ENCODE measurements around the gene GAGE13.
"Not testable (repeated sequence)": the region's sequence is repeated elsewhere in the genome, so short reads cannot be mapped to it uniquely, and the experiment has no call there.

GRCh38 chrX:49321737-49322136 lies 9.6 kb upstream of the GAGE13 start, which contains the start of gene GAGE12J:
- TF ChIP-seq FOXP2 (optimal IDR thresholded peaks at IDR 0.05; ENCODE audit: borderline replicate concordance, extremely low read depth, extremely low read length, insufficient read depth); SIN3A (IDR thresholded peaks at IDR 0.05; ENCODE audit: borderline replicate concordance, insufficient read depth, low read length); POLR2AphosphoS5 (IDR thresholded peaks at IDR 0.05; ENCODE audit: low read depth, low read length); TAF1 (IDR thresholded peaks at IDR 0.05; ENCODE audit: borderline replicate concordance, insufficient read depth, low read length): not testable (repeated sequence)
- TF ChIP-seq, protein P1, sequence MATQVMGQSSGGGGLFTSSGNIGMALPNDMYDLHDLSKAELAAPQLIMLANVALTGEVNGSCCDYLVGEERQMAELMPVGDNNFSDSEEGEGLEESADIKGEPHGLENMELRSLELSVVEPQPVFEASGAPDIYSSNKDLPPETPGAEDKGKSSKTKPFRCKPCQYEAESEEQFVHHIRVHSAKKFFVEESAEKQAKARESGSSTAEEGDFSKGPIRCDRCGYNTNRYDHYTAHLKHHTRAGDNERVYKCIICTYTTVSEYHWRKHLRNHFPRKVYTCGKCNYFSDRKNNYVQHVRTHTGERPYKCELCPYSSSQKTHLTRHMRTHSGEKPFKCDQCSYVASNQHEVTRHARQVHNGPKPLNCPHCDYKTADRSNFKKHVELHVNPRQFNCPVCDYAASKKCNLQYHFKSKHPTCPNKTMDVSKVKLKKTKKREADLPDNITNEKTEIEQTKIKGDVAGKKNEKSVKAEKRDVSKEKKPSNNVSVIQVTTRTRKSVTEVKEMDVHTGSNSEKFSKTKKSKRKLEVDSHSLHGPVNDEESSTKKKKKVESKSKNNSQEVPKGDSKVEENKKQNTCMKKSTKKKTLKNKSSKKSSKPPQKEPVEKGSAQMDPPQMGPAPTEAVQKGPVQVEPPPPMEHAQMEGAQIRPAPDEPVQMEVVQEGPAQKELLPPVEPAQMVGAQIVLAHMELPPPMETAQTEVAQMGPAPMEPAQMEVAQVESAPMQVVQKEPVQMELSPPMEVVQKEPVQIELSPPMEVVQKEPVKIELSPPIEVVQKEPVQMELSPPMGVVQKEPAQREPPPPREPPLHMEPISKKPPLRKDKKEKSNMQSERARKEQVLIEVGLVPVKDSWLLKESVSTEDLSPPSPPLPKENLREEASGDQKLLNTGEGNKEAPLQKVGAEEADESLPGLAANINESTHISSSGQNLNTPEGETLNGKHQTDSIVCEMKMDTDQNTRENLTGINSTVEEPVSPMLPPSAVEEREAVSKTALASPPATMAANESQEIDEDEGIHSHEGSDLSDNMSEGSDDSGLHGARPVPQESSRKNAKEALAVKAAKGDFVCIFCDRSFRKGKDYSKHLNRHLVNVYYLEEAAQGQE (IDR thresholded peaks at IDR 0.05; ENCODE audit: insufficient read depth in 1 of 2, low read depth in 2 of 2, low read length in 2 of 2): not testable (repeated sequence)
